Activated CD8-positive, alpha-beta memory T cell treated with anti-CD3 and anti-CD28 coated beads, Interleukin-2, amount 50 U/mL, for 1 hour (primary cell): ENCODE data around the gene DLGAP1.
"Not testable (repeated sequence)": the region's sequence is repeated elsewhere in the genome, so short reads cannot be mapped to it uniquely, and the experiment has no call there.

Experiments used
- DNase-seq: peaks from one replicate; pipeline ENCODE4 v3.0.0-alpha.2; 2020; ENCODE audit errors: extremely low read depth

Gene DLGAP1

GRCh38 chr18:3498698-3499471 is 956.2 kb downstream of the DLGAP1 start:
- DNase-seq = no peak

- no peak for DNase-seq
These were observed 959.2 kb downstream of the DLGAP1 start for GRCh38 chr18:3495691-3496430.

- no peak for DNase-seq
These were observed 960.5 kb downstream of the DLGAP1 start for GRCh38 chr18:3494569-3494968.

DNA sequence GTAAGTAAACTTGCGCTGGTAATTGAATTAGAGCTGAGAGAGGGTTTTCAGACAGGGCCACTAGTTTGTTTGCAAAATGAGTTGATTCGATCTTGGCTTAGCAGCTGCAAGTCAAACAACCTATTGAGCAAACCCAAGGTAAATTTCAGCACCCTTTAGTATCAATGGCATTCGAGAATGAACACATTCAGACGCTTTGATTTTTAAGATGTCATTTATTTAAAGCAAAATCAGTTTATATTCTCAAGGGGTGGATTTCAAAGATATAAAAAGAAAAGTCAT is 960.9 kb downstream of the DLGAP1 start:
- DNase-seq = no peak

GRCh38 chr18:3493501-3494244 is 961.4 kb downstream of the DLGAP1 start:
- no peak for DNase-seq

DNA sequence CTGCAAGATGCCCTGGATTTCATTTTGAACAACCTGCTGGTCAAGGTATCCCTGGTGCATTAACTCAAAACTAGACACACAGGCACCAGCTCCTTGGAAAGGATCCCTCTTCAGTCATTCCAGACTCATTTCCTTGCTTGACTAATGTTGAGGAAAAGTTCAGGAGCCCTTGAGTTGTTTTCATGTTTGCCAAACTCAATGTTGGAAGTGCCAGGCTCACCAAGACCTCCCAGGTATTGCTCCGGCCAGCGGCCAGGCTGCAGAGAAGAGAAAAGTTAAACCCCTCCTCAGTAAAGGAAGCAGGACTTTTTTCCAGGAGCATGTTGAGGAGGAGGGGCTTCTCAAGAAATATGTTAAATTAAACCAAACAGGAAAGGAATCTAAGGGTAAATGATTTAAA is 962.4 kb downstream of the DLGAP1 start:
- no peak for DNase-seq

GRCh38 chr18:3491981-3492555 is 963.0 kb downstream of the DLGAP1 start:
- no peak for DNase-seq

DNA sequence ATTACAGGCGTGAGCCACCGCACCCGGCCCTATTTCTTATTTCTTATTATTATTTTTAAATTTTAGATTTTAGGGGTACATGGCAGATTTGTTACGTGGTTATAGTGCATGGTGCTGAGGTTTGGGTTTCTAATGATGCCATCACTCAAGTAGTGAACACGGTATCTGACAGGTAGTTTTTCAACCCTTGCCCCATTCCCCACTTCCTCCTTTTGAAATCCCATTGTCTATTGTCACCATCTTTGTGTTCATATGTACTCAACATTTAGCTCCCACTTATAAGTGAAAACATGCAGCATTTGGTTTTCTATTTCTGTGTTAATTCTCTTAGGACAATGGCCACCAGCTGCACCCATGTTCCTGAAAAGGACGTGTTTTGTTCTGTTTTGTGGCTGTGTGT is 965.6 kb downstream of the DLGAP1 start:
- no peak for DNase-seq

- DNase-seq = no peak
These were observed 968.6 kb downstream of the DLGAP1 start for GRCh38 chr18:3486512-3486911.

GRCh38 chr18:3485153-3486149 is 969.7 kb downstream of the DLGAP1 start:
- DNase-seq = no peak

- DNase-seq = no peak
These were observed 972.8 kb downstream of the DLGAP1 start for GRCh38 chr18:3482258-3482657.

DNA sequence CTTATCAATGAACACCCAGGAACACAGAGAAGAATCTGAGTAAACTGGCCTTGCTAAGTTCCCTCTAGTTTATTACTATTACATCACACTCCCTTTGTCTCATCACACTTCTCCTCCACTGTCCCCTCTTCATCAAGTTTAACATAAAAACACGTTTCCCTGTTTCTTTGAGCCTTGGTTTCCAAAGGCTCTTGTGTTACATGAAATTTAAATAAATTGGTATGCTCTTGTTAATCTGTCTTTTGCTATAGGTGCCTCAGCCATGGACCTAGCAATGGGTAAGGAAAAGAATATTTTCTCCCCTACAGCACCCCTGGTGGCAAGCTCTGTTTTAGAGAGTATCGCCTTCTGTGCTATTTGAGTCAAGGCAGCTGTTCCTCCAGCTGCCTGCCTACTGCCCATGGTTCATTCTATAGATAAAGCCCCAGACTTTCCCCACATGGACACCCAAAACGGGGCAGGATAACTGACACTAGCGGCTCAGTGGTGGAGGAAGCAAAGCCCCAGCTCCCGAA is 973.4 kb downstream of the DLGAP1 start:
- DNase-seq = no peak

- DNase-seq = no peak
These were observed 974.1 kb downstream of the DLGAP1 start for GRCh38 chr18:3480827-3481573.

DNA sequence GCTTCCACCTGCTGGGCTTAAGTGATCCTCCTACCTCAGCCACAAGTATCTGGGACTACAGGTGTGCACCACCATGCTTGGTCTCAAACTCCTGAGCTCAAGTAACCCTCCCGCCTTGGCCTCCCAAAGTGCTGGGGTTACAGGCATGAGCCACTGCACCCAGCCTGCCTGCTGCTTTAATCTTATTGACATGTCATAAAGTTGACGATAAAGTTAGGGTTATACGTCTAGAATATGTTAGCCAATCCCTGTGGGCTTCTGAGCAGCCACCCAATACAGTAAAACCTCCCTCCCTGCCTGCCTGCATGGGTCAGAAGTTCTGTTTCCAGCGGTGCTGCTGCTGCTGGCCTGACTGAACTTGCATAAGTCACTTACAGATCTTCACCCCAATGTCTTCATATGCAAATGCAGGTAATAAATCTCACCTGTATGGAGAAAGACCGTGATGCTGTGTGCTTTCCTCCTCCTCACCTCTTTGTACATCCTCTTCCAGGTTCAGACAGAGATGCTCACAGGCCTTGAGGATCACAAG is 975.1 kb downstream of the DLGAP1 start:
- no peak for DNase-seq

DNA sequence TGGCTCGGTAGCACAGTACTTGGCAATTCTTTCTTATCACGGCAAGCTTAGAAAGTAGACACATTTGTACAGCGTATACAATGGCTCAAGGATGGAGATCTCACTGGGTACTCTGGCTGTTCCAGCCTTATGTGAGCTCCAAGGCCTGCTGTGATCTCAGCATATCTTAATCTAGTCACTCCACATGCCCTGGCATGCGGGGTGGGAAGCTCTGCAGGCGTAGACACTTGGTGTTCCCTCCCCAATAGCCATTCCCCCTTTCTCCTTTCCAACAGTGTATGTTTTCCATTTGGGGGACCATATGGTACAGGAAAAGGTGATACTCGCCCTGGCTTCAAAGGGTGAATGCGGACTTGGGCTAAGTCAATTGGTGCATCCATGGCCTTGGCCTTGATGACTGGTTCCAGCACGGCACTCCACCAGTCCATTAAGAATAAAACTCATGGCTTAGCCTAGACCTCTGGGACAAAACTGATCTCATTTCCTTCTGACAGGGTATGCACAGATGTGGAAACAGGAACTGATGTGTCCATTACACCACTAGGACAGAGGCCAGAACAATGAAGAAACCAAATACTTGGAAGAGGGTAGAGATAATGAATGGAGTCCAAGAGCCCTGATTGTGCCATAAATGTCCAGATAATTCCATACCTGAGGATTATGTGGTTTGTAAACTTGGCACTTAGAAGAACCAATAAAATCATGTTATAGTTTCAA is 976.7 kb downstream of the DLGAP1 start:
- no peak for DNase-seq

DNA sequence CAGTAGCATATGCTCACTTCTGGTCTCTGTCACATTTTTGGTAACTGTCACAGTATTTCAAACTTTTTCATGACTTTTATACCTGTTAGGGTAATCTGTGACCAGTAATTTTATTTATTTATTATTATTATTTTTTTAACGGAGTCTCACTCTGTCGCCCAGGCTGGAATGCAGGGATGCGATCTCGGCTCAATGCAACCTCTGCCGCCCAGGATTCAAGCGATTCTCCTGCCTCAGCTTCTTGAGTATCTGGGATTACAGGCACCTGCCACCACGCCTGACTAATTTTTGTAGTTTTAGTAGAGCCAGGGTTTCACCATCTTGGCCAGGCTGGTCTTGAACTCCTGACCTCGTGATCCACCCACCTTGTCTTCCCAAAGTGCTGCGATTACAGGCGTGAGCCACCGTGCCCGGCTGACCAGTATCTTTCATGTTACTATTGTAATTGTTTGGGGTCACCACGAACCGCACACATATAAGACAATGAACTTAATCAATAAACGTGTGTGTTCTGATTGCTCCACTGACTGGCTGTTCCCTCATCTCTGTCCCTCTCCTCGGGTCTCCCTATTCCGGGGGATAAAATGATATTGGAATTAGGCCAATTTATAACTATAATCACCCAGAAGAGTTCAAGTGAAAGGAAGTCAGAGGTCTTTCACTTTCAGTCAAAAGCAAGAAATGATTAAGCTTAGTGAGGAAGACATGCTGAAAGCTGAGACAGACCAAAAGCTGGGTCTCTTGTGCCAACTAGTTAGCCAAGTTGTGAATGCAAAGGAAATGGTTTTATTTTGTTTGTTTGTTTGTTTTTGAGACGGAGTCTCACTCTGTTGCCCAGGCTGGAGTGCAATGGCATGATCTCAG is 982.2 kb downstream of the DLGAP1 start:
- no peak for DNase-seq

DNA sequence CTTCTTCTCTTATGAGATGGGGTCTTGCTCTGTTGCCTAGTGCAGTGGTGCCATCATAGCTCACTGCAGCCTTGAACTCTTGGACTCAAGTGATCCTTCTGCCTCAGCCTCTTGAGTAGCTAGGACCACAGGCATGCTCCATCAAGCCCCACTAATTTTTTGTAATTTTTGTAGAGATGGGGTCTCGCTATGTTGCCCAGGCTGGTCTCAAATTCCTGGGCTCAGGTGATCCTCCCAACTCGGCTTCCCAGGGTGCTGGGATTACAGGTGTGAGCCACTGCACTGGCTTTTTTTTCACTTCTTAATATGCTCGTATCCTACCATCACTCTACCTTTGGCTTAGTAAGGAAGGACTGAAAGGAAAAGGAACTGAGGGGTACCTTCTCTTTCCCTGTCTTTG is 983.0 kb downstream of the DLGAP1 start:
- not testable (repeated sequence) for DNase-seq

DNA sequence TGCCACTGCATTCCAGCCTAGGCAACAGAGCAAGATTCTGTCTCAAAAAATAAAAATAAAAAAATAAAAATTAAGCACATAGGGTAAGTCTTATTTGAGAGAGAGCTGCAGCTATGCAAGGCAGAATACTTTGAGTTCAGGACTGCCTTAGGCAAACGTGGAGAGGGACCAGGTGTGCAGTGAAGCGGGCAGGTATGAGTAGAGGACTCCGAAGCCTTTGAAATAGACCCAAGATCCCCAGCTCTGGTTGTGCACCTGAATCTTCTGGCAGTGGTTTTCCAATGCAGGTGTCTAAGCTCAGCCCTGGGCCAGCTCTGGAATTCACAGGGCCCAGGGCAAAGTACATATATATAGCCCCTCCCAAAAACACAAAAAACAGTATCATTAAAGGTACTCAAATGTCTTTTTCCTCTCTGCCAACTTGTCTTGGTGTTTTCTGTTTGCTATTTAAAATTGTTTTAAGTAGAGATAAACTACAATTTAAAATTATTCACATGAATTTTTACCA is 983.9 kb downstream of the DLGAP1 start:
- DNase-seq = no peak
